ENCODE data around the gene RBM25.
A peak's percentile ranks its signal among the peaks of the same experiment; 100 is the strongest.
"Not testable (repeated sequence)": the region's sequence is repeated elsewhere in the genome, so short reads cannot be mapped to it uniquely, and the experiment has no call there.

RBM25 gene

DNA sequence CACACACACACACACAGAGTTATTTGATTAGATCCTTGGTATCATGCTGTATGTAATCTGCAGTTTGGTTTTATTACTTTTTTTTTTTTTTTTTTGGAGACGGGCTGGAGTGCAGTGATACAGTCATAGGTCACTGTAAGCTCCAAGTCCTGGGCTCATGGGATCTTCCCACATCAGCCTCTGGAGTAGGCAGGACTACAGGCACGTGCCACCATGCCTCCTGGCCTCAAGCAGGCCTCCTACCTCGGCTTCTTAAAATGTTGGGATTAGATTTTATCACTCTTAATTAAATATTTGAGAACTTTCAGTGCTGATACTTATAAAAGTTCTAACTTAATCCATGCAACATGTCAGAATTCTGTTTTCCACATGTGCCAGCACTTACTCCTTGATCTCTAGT, 46.7 kb downstream of the RBM25 start:
- no peak for DNase-seq

DNA sequence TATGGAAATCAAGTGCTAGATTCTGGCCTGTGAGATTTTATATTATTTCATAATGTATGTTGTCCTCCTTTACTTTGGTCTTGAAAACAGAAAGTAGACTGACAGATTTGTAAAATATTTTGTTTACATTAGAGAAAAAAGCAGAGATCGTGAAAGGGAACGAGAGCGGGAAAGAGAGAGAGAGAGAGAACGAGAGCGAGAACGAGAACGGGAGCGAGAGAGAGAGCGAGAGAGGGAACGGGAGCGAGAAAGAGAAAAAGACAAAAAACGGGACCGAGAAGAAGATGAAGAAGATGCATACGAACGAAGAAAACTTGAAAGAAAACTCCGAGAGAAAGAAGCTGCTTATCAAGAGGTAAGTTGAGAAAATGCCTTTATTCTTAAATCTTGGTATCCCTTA, 47.4 kb downstream of the RBM25 start:
- DNase-seq: no peak

DNA sequence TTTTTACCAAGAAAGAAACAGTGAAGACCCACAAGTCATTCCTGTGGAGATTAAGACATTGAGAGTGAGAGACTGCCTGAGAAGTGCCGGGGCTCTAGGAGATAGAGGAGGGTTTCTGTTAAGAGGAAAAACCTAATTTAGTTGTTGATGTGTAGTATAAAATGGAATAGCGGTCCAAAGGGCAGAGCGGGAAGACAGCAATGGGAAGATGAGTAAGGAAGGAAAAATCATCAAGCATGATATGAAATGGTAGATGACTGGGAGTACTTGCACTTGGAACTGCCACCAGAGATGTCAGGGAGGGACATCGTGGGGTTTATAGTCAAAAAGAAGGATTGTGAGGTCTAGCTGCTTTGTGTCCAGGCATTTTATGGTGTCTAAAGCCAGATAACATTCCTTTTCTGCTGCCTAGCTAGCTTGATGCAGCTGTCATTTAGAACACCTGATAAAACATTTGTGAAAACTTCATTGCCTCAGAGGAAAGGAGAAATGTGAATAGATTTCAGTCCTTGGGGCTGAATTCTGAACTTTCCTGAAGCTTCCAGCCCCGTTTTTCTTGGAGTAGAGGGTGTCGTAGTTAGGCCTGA, 57.8 kb downstream of the RBM25 start:
- no peak for DNase-seq

DNA sequence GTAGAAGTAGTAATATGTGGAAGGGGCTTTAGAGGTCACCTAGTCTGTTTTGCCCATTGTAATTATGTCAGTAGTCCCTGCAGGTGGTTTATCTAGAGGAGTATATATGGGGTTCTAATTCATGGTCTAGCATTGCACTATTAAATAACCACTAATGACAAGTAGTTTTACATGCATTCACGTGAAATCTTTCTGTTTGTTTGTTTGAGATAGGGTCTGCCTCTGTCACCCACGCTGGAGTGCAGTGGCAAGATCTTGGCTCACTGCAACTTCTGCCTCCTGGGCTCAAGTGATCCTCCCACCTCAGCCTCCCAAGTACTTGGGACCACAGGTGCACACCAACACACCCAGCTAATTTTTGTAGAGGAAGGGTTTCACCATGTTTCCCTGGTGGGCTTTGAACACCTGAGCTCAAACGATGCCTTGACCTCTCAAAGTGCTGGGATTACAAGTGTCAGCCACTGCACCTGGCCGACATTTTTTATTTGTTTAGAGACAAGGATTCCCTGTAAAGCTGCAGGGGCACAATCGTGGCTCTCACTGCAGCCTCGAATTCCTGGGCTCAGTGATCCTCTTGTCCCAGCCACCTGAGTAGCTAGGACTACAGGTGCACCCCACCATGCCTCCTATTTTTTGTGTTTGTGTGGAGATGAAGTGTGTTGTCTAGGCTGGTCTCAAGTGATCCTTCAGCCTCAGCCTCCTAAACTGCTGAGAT, 66.0 kb downstream of the RBM25 start:
- DNase-seq: no peak

DNA sequence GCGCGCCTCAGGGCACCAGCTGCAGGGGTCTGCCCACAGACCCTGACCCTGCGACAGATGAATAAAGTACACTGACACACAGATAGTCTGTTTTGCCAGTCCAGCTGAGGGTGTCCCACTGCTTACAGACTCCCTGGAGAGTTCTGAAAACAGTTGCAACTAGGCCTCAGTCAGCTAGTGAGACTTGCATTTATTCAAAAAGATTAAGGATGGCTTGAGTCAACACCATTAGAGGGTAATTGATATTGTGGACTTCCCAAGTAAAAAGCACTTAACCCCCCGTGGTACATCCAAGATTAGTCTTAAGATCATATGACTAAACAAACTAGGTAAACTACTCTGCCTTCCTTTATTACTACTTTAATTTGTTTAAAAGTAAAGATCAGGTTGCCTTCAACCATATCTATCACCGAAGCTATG, 66.8 kb downstream of the RBM25 start:
- peak; percentile 18 for DNase-seq

DNA sequence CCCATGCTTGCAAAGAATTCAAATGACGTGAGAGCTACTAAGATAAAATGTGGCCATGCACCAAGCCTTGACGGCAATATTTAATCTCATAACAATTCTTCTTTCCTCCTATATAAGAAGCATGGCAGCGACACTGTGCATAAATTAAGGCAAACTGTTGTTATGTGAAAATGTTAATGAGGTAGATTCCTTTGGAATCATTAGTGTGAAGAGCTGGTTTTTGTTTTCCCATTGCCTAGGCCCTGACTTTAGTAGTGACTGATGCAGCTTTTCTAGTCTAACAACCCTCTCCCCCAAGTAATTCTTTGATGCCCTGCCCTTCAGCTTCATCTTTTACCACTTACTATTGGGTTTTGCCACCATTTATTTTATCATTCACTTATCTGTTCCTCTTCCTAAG, 67.4 kb downstream of the RBM25 start:
- DNase-seq: no peak

DNA sequence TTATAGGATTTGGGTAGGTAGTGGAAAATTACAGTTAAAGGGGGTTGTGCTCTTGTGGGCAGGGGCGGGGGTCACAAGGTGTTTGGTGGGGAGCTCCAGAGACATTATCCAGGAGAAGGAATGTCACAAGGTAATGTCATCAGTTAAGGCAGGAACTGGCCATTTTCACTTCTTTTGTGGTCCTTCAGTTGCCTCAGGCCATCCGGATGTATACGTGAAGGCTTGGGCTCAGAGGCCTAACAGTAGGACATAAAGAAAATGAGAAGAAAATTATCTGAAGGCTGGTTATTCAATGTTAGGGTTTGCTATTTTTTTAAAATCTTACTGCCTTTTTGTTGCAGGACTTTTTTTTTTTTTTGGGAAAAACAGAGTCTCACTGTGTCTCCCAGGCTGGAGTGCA, 75.5 kb downstream of the RBM25 start:
- DNase-seq: no peak

DNA sequence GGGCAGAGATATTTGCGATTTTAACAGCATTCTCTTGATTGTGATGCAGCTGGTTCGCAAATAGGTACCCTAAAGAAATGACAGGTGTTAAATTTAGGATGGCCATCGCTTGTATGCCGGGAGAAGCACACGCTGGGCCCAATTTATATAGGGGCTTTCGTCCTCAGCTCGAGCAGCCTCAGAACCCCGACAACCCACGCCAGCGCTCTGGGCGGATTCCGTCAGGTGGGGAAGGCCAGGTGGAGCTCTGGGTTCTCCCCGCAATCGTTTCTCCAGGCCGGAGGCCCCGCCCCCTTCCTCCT, 77.7 kb downstream of the RBM25 start:
- DNase-seq: no peak

DNA sequence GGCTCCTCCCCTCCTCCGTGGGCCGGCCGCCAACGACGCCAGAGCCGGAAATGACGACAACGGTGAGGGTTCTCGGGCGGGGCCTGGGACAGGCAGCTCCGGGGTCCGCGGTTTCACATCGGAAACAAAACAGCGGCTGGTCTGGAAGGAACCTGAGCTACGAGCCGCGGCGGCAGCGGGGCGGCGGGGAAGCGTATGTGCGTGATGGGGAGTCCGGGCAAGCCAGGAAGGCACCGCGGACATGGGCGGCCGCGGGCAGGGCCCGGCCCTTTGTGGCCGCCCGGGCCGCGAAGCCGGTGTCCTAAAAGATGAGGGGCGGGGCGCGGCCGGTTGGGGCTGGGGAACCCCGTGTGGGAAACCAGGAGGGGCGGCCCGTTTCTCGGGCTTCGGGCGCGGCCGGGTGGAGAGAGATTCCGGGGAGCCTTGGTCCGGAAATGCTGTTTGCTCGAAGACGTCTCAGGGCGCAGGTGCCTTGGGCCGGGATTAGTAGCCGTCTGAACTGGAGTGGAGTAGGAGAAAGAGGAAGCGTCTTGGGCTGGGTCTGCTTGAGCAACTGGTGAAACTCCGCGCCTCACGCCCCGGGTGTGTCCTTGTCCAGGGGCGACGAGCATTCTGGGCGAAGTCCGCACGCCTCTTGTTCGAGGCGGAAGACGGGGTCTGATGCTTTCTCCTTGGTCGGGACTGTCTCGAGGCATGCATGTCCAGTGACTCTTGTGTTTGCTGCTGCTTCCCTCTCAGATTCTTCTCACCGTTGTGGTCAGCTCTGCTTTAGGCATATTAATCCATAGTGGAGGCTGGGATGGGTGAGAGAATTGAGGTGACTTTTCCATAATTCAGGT, 78.3 kb downstream of the RBM25 start, which contains the start of gene PSEN1:
PSEN1 (plus strand) TSS at position 121 of the 839 bp plus-strand sequence. CDS start 11,513 bp downstream, outside the sequence.
- DNase-seq: peak; percentile 70

DNA sequence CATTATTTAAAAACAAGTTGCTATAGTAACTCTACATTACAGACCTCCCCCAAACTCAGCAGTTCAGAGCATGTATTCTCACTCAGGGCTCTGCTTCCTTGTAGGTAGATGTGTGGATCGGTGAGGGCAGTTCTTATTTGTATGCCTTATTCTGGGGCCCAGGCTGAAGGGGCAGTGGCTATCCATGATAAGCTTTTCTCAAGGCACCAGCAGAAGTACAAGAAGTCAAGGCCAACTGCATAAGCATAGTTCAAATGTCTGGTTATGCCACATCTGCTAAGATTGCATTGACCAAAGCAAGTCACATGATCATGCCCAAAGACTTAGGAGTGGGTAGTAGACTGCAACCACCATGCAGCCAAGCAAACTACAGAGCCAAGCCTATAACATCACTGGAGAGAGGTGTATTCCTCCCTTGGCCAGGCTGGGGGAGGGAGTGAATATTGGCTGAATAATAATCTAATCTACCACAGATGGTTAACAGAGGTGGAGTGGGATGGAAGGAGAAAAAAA, 82.5 kb downstream of the RBM25 start:
- DNase-seq: no peak

DNA sequence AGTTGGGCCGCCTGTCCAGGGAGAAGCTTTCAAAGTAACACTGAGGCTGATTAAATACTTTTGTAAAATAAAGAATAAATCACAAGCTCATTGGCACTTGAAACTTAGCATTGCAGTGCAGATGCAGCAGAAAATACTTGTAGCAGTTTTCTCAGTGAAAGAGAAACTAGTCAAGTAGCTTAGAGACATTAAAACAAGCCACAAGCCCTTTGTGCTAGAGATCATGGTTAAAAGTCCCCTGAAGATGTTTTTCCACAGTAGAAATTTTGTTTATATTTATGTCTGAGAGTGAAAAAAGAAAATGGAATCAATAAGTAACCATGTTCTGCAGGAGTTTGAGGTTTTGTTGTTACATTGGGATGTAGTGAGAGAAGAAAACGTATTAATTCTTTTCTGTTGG, 83.9 kb downstream of the RBM25 start:
- DNase-seq: no peak

DNA sequence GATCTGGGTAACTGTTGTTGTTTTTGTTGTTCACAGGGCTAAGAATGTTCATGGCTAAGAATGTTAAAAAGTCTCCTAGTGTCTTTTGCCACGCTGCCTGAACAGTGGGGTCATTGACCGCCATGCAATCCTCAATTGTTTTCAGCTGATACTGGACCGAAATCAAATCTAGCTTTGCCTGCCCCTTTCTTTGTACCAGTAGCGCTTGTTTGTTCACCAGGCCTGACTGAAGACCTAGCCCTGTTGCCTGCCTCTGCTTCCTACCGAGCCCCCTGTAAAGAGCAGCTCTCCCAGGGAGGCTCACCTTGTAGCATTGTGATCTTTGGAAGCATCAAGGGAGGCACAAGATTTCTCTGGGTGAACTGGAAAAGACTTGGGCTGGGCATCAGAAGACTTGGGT, 84.7 kb downstream of the RBM25 start:
- no peak for DNase-seq

DNA sequence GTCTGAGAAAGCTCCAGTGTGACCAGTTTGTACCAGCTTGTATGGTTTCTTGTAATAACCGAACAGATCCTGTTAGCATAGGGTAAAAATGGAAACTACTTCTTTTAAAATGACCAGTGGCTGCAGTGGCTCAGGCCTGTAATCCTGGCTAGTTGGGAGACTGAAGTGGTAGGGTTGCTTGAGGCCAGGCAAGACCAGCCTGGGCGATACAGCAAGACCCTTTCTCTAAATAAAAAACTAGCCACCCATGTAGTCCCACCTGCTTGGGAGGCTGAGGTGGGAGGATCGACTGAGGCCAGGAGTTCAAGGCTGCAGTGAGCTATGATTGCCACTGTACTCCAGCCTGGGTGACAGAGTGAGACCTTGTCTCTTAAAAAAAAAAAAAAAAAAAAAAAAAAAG, 85.3 kb downstream of the RBM25 start:
- no peak for DNase-seq

DNA sequence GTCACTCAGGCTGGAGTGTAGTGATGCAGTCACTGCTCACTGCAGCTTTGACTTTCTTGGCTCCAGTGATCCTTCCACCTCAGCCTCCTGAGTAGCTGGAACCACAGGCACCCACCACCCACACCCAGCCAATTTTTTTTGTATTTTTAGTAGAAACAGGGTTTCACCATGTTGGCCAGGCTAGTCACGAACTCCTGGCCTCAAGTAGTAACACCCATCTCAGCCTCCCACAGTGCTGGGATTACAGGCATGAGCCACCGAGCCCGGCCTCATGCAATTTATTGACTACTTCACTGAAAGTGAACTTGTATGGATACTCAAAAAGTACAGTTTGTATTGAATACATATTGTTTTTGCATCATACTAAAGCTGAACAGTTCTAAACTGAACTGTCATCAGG, 87.0 kb downstream of the RBM25 start:
- DNase-seq: no peak

DNA sequence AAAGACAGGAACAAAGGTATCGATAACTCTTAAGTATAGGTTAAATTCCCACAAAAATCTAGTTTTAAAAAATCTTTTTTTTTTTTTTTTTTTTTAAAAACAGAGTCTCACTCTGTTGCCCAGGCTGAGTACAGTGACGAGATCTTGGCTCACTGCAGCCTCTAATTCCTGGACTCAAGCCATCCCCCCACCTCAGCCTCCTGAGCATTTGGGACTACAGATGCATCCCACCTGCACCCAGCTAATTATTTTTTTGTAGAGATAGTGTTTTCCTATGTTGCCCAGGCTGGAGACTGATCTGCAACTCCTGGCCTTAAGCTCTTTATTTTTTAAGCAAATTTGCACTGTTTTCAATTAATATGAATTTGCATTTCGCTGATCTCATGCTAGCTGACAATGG, 87.8 kb downstream of the RBM25 start:
- no peak for DNase-seq

DNA sequence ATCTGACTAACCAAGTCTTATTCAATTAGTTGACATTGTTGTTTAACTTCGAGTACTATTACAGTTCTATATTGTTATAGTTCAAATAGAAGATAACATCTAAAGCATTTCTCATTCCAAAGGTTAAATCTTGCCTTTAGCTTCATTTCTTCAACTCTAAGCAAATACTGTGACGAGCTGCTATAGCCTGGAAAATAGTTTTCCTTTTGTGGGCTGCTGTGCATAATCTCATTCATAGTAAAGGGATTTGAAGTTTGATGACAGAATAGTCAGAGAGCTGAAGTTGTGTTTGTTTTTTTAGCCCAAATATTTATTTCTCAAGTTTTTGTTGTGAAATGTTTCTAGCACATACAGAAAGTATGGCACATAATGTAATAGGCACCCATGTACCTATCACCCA, 91.4 kb downstream of the RBM25 start:
- no peak for DNase-seq

DNA sequence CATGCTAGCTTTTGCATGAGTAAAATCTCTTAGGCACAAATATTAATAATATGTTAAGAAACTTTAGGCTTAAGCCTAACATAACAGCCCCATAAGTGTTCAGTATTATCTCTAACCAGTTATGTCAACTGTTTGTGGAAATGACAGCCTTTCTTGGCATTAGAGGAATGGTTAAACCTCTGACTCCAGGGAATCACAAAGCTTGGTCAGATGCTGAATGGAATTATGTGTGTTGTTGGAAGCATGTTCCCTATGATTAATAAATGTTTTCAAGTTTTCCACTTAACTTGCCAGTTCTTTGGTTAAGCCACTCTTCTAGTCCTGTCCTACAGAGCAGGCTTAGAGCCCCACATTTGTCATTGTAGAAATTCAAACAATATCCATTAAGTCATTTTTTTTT, 94.9 kb downstream of the RBM25 start:
- no peak for DNase-seq

DNA sequence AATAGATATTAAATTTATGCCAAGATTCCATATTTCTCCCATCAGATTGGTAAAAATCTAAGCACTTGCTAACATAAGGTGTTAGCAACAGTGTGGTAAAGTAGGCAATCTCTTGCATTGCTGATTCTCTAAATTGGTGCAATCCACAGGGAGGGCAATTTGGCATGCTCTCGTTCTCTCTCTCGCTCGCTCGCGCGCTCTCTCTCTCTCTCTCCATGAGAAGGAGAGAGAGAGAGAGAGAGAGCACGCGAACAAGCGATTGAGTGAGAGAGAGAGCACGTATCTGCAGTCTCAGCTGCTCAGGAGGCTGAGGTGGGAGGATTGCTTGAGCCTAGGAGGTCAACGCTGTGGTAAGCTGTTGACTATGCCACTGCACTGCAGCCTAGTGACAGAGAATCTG, 103.9 kb downstream of the RBM25 start:
- DNase-seq: no peak

DNA sequence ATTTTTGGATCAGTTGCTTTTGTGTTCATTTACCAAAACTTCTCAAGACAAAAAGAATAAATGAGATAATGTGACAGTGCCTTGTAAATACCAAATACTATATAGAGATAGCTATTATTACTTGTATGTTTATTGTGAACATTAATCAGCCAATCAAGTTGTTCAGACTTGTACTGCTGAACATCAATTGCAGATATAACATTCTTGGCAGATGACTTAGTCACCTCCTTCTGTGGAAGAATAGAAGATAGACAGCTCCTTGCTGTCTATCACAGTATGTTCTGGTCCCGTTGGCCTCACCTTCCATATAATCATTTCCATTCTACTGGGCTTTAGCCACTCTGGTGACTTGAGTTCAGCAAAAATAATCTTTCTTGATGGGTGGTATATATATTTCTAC, 108.1 kb downstream of the RBM25 start:
- no peak for DNase-seq

DNA sequence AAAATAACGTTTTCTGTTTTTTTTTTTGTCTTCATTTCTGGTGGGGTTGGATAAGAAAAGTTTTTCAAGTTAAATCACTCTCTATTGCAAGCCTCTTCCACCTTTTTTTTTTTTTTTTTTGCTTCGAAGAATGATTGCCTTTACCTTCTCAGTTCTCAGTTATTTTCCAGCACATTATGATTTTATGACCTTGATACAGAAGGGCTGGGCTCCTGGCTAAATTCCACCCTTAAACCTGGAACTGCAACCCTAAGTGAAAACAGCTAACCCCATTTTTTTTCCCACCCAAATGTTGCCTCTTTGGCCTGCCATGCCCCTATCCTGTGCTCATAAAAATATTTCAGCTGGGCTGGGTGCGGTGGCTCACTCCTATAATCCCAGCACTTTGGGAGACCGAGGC, 109.4 kb downstream of the RBM25 start:
- DNase-seq: no peak

DNA sequence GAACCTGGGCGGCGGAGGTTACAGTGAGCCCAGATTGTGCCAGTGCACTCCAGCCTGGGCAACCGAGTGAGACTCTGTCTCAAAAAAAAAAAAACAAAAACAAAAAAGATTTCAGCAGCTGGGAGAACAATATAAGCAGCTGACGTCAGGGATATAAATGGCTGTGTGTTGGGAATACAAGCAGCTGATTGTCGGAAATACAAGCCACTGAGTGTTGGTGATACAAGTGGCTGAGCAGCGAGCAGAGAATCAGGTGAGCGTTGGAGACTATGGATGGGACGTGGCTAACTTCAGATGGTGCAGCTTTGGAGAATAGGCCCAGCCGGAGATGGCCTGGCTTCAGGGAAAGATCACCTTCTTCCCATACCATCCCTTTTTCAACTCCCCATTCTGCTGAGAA, 109.9 kb downstream of the RBM25 start:
- DNase-seq: no peak

DNA sequence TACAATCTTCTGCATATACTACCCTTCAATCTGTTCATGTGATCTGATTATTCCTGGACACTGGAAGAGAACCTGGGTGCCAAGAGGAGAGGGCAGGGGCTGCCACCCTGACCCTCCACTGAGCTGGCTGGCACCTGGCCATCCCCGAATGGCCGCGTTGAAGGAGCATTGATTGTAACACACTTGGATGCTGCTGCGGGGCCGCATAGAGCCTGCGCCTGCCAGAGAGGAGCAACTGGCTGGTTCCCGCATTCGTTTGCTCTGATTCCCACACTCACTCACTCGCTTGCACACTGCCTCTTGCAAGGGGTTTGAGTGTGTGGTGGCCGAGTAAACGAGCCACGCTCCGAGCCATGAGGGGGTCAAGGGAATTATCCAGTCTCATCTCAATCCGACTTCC, 110.4 kb downstream of the RBM25 start:
- DNase-seq: no peak

DNA sequence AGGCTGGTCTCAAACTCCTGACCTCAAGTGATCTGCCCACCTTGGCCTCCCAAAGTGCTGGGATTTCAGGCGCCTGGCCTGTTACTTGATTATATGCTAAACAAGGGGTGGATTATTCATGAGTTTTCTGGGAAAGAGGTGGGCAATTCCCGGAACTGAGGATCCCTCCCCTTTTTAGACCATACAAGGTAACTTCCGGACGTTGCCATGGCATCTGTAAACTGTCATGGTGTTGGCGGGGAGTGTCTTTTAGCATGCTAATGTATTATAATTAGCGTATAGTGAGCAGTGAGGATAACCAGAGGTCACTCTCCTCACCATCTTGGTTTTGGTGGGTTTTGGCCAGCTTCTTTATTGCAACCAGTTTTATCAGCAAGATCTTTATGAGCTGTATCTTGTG, 111.5 kb downstream of the RBM25 start:
- DNase-seq: not testable (repeated sequence)

DNA sequence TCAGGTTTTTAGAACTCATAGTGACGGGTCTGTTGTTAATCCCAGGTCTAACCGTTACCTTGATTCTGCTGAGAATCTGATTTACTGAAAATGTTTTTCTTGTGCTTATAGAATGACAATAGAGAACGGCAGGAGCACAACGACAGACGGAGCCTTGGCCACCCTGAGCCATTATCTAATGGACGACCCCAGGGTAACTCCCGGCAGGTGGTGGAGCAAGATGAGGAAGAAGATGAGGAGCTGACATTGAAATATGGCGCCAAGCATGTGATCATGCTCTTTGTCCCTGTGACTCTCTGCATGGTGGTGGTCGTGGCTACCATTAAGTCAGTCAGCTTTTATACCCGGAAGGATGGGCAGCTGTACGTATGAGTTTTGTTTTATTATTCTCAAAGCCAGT, 112.4 kb downstream of the RBM25 start:
- DNase-seq: no peak
